SK-N-SH (cell line): ENCODE measurements around the gene LTC4S. TPM values are rescaled to one million over a fixed set of nuclear protein-coding genes. Genes with fewer than 3 reads are reported as not detected.

Source experiments
- CTCF ChIA-PET: fragments of 300-600, 350-600 bp; formaldehyde crosslinking; extraction: SDS; loops from one replicate; lab custom pipeline; 2021; lab: Yijun Ruan, JAX
- POLR2A ChIA-PET: fragments of 350-600 bp; sonication (Branson Sonifier 250); formaldehyde crosslinking; extraction: SDS; loops from one replicate; lab custom pipeline; 2020; ENCODE audit warnings: antibody characterized with exemption, inconsistent platforms; lab: Yijun Ruan, JAX
- DNase-seq: peaks from one replicate; pipeline ENCODE4 v3.0.0; 2012
- H2AFZ ChIP-seq: fragments of 200-600 bp; sonication (generic); 2 replicates; pipeline ENCODE4 v1.8.1; 2016; ENCODE audit warnings: antibody characterized with exemption, mild to moderate bottlenecking, low read depth
- H3F3A ChIP-seq: fragments of 200-600 bp; sonication (generic); replicated peaks from 2 replicates; pipeline ENCODE3; 2016; ENCODE audit warnings: antibody characterized with exemption, mild to moderate bottlenecking; ENCODE audit not compliant: insufficient read depth
- H3K27ac ChIP-seq, 2 experiments: fragments of 200-500 bp in 1 of 2; fragments of 200-600 bp in 1 of 2; sonication (Bioruptor generic) in 1 of 2; sonication (generic), shearing (Covaris generic) in 1 of 2; 2 replicates each; pipeline versions ENCODE4 v1.5.1 to v1.6.1; 2014 to 2016; ENCODE audit warnings: low read depth in 2 of 2, inconsistent platforms in 1 of 2, low read length in 1 of 2, mild to moderate bottlenecking in 1 of 2, mixed read lengths in 1 of 2
- H3K27me3 ChIP-seq: fragments of 200-600 bp; sonication (generic), shearing (Covaris generic); 2 replicates; pipeline ENCODE4 v1.6.1; 2016; ENCODE audit warnings: mixed run types; ENCODE audit not compliant: insufficient read depth
- H3K36me3 ChIP-seq, 2 experiments: fragments of 200-500 bp in 1 of 2; fragments of 200-600 bp in 1 of 2; sonication (Bioruptor generic) in 1 of 2; sonication (generic) in 1 of 2; replicated peaks in 1 of 2; 2 replicates each; pipeline versions ENCODE3 to v1.5.1; 2014 to 2016; ENCODE audit warnings: low read length in 1 of 2, mild to moderate bottlenecking in 1 of 2; ENCODE audit not compliant: insufficient read depth in 2 of 2, control insufficient read depth in 1 of 2
- H3K4me1 ChIP-seq, 2 experiments: fragments of 200-500 bp in 1 of 2; fragments of 200-600 bp in 1 of 2; sonication (Bioruptor generic) in 1 of 2; sonication (generic), shearing (Covaris generic) in 1 of 2; 2 replicates each; pipeline versions ENCODE4 v1.5.1 to v1.6.1; 2014 to 2016; ENCODE audit warnings: low read depth in 1 of 2, low read length in 1 of 2, mixed run types in 1 of 2; ENCODE audit not compliant: insufficient read depth in 2 of 2, control insufficient read depth in 1 of 2
- H3K4me2 ChIP-seq: fragments of 200-600 bp; sonication (generic), shearing (Covaris generic); 2 replicates; pipeline ENCODE4 v1.6.1; 2017; ENCODE audit warnings: mixed run types
- H3K4me3 ChIP-seq, 2 experiments: fragments of 200-500 bp in 1 of 2; fragments of 200-600 bp in 1 of 2; sonication (Bioruptor generic) in 1 of 2; sonication (generic), shearing (Covaris generic) in 1 of 2; 2 replicates each; pipeline versions ENCODE4 v1.5.1 to v1.8.1; 2014 to 2016; ENCODE audit warnings: low read depth in 2 of 2, inconsistent platforms in 1 of 2, low read length in 1 of 2, mild to moderate bottlenecking in 1 of 2, mixed read lengths in 1 of 2, moderate library complexity in 1 of 2
- H3K79me2 ChIP-seq: fragments of 200-600 bp; sonication (generic); 2 replicates; pipeline ENCODE4 v1.8.1; 2017; ENCODE audit warnings: mild to moderate bottlenecking; ENCODE audit not compliant: insufficient read depth
- H3K9ac ChIP-seq: fragments of 200-600 bp; sonication (generic); 2 replicates; pipeline ENCODE4 v1.6.1; 2017; ENCODE audit warnings: mixed run types
- H3K9me2 ChIP-seq: fragments of 200-600 bp; sonication (generic); 2 replicates; pipeline ENCODE4 v1.6.1; 2017; ENCODE audit warnings: mixed run types
- H3K9me3 ChIP-seq: fragments of 200-600 bp; sonication (generic); 2 replicates; pipeline ENCODE4 v1.6.1; 2017; ENCODE audit warnings: mixed run types, mild to moderate bottlenecking, moderate library complexity
- H4K20me1 ChIP-seq: fragments of 200-600 bp; sonication (generic); 2 replicates; pipeline ENCODE4 v1.6.1; 2017; ENCODE audit warnings: mild to moderate bottlenecking, mixed run types; ENCODE audit not compliant: insufficient read depth
- ELF1 ChIP-seq: IDR thresholded peaks from 2 replicates; pipeline ENCODE4 v1.4.0; 2012
- FOXJ3 ChIP-seq: sonication (generic); formaldehyde crosslinking; IDR thresholded peaks from 2 replicates; pipeline ENCODE4 v1.5.1; 2020; ENCODE audit warnings: mild to moderate bottlenecking, missing genetic modification reagents
- FOXM1 ChIP-seq: IDR thresholded peaks from 2 replicates; pipeline ENCODE4 v1.4.0; 2012; ENCODE audit warnings: low read depth, mild to moderate bottlenecking
- GABPA ChIP-seq: IDR thresholded peaks from 2 replicates; pipeline ENCODE4 v1.4.0; 2012; ENCODE audit warnings: low read depth, mild to moderate bottlenecking
- MAX ChIP-seq: IDR thresholded peaks from 2 replicates; pipeline ENCODE4 v1.4.0; 2012; ENCODE audit warnings: low read depth
- POLR2AphosphoS5 ChIP-seq: IDR thresholded peaks from 2 replicates; pipeline ENCODE4 v1.6.1; 2012; ENCODE audit warnings: low read depth, low read length
- REST ChIP-seq: IDR thresholded peaks from 2 replicates; pipeline ENCODE4 v1.6.1; 2012; ENCODE audit warnings: mild to moderate bottlenecking, low read depth, low read length, moderate library complexity
- SIN3A ChIP-seq: IDR thresholded peaks from 2 replicates; pipeline ENCODE4 v1.6.1; 2012; ENCODE audit warnings: low read depth, mild to moderate bottlenecking, low read length, moderate library complexity, borderline replicate concordance
- SMC3 ChIP-seq: IDR thresholded peaks from 2 replicates; pipeline ENCODE4 v1.6.1; 2012; ENCODE audit warnings: low read depth, low read length, improper control_type of control experiment
- TAF1 ChIP-seq: IDR thresholded peaks from 2 replicates; pipeline ENCODE4 v1.6.1; 2012; ENCODE audit warnings: low read depth, mild to moderate bottlenecking, low read length, moderate library complexity, borderline replicate concordance
- TEAD4 ChIP-seq: IDR thresholded peaks from 2 replicates; pipeline ENCODE4 v1.4.0; 2012; ENCODE audit warnings: mild to moderate bottlenecking, borderline replicate concordance; ENCODE audit not compliant: insufficient read depth
- YY1 ChIP-seq: IDR thresholded peaks from 2 replicates; pipeline ENCODE4 v1.4.0; 2012; ENCODE audit warnings: low read depth, mild to moderate bottlenecking
- ZBTB33 ChIP-seq: IDR thresholded peaks from 2 replicates; pipeline ENCODE4 v1.4.0; 2012; ENCODE audit warnings: low read depth, borderline replicate concordance
- WGBS: methylation state at CpG from one replicate; pipeline ENCODE4 v1.1.6; 2017; ENCODE audit warnings: low lambda C conversion rate; 5-methylcytosine and 5-hydroxymethylcytosine counted together
- polyA plus RNA-seq, 3 experiments: library from polyadenylated mRNA; depleted of rRNA; stranded (reverse); fragments of >200 nt; gene quantifications; 2 replicates each; pipeline ENCODE4 v1.2.3, GENCODE V29; 2012
- TF ChIP-seq, protein P1 (sequence below): fragments of 150-350 bp; IDR thresholded peaks from 2 replicates; pipeline ENCODE4 v1.6.1; 2017; ENCODE audit warnings: antibody characterized with exemption, low read length, low read depth, borderline replicate concordance

The LTC4S gene
- polyA plus RNA-seq, 1 of the 3 experiments (the other 2 are of a cell fraction) = 0.43 TPM

GRCh38 chr5:179822444-179822990, 28.7 kb downstream of the LTC4S start (continued):
- TF ChIP-seq REST (no peak), GABPA (no peak), SIN3A (no peak), FOXJ3 (CRISPR knock-in tag) (no peak), TAF1 (no peak)
- TF ChIP-seq, protein P1, sequence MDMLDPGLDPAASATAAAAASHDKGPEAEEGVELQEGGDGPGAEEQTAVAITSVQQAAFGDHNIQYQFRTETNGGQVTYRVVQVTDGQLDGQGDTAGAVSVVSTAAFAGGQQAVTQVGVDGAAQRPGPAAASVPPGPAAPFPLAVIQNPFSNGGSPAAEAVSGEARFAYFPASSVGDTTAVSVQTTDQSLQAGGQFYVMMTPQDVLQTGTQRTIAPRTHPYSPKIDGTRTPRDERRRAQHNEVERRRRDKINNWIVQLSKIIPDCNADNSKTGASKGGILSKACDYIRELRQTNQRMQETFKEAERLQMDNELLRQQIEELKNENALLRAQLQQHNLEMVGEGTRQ = no peak

DNA sequence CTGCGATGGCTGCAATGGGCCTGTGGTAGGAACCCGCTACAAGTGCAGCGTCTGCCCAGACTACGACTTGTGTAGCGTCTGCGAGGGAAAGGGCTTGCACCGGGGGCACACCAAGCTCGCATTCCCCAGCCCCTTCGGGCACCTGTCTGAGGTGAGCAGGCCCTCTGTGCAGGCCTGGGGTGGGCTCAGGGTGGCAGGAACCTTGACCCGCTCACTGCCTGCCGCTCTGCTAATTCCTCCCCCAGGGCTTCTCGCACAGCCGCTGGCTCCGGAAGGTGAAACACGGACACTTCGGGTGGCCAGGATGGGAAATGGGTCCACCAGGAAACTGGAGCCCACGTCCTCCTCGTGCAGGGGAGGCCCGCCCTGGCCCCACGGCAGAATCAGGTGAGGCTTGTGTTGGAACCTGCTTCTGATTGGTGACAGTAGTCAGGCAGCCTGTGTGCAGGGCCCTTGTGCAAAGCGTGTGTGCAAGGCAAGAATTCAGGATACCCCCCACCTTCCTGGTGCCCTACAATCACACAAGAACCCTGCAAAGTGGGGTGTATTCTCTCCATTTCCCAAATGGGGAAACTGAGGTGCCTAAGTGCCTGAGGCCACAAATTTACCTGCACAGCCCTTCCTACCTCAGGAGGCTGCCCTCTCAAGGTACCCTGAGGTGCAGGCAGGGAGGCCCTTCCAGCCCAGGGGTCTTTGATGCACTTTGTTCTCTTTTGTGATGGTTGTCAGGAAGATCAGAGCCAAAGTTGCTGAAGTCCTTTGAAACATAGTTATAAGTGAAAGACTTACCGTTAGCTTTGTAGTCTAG, 30.4 kb downstream of the LTC4S start:
- 85% methylated on average over 9 of the region's 22 CpGs for WGBS
- H3K79me2 ChIP-seq = peaks cover 78% of the 10 kb centered on the region
- H3F3A ChIP-seq = peaks cover 16% of the 10 kb centered on the region
- no peaks in the 10 kb centered on the region for H3K9me2 ChIP-seq
- no peaks in the 10 kb centered on the region for H3K27me3 ChIP-seq
- DNase-seq = no peak
- no peak overlapping the region for H3K4me3 ChIP-seq
- no peaks in the 10 kb centered on the region for H3K9me3 ChIP-seq
- H3K9ac ChIP-seq = no peak overlapping the region
- H3K36me3 ChIP-seq = peaks cover 52 to 59% of the 10 kb centered on the region in 2 experiments
- H3K4me1 ChIP-seq = peaks cover 22 to 27% of the 10 kb centered on the region in 2 experiments
- peaks cover 75% of the 10 kb centered on the region for H4K20me1 ChIP-seq
- H2AFZ ChIP-seq = no peak overlapping the region
- ChIA-PET CTCF (no interaction called here), POLR2A (no interaction called here)
- no peak overlapping the region for H3K27ac ChIP-seq
- peak overlapping the region; percentile 75; the same call in 1 of the 2 replicates for H3K4me2 ChIP-seq
- no peak for TF ChIP-seq SIN3A
- TF ChIP-seq MAX = no peak
- TF ChIP-seq YY1 = no peak
- no peak for TF ChIP-seq TAF1
- no peak for TF ChIP-seq ZBTB33
- TF ChIP-seq ELF1 = no peak
- TF ChIP-seq REST = no peak
- TF ChIP-seq FOXJ3 (CRISPR knock-in tag) = no peak
- TF ChIP-seq POLR2AphosphoS5 = no peak
- TF ChIP-seq, protein P1 = no peak
- TF ChIP-seq TEAD4 = no peak
- no peak for TF ChIP-seq FOXM1
- no peak for TF ChIP-seq SMC3
